Natural killer cell treated with Interleukin-12 subunit alpha and Interleukin-12 subunit beta and Interleukin-15 and Interleukin-18, amount 100 ng/mL, for 72 hours (primary cell): ENCODE data around the gene HOXA1. TPM values are rescaled to one million over a fixed set of nuclear protein-coding genes. Genes with fewer than 3 reads are reported as not detected.

Source experiments
- ATAC-seq, 2 donors: fragments of 150-1000 bp; cut with Tn5 transposase in 1 of 2; sonication (Bioruptor Pico), chemical (Tn5 transposase) in 1 of 2; 2 replicates each; pipeline ENCODE4 v1.10.0; 2021
- DNase-seq: peaks from one replicate; pipeline ENCODE4 v3.0.0; 2022; ENCODE audit warnings: low spot score
- H3K27ac Mint-ChIP-seq, 2 donors: 1 replicate in 1 of 2; 2 replicates in 1 of 2; pipeline ENCODE4 v1.8.0; 2022; ENCODE audit warnings: mixed read lengths in 2 of 2, mild to moderate bottlenecking in 1 of 2, moderate library complexity in 1 of 2
- H3K27me3 Mint-ChIP-seq, 2 donors: 1 replicate in 1 of 2; 2 replicates in 1 of 2; pipeline ENCODE4 v1.8.0; 2022; ENCODE audit warnings: mixed read lengths in 2 of 2
- H3K36me3 Mint-ChIP-seq: one replicate; pipeline ENCODE4 v1.8.0; 2022; ENCODE audit warnings: mixed read lengths
- H3K4me1 Mint-ChIP-seq, 2 donors: 1 replicate in 1 of 2; 2 replicates in 1 of 2; pipeline ENCODE4 v1.8.0; 2022; ENCODE audit warnings: low read depth in 2 of 2, mixed read lengths in 2 of 2, mild to moderate bottlenecking in 1 of 2
- H3K4me3 Mint-ChIP-seq: one replicate; pipeline ENCODE4 v1.8.0; 2022; ENCODE audit warnings: mixed read lengths
- H3K9me3 Mint-ChIP-seq: 2 replicates; pipeline ENCODE4 v1.8.0; 2022; ENCODE audit warnings: mixed read lengths
- total RNA-seq, 2 donors: library from RNA; stranded (reverse); gene quantifications; one replicate each; pipeline ENCODE4 v1.2.3, GENCODE V29; 2022

HOXA1 gene
- total RNA-seq, 2 donors from 2014 or later: 0.36 to 0.78 TPM

- DNase-seq (no peak), ATAC-seq (no peak)
- H3K27me3 Mint-ChIP-seq: peaks cover 40 to 62% of the 10 kb centered on the region in 2 donors
- H3K4me3 Mint-ChIP-seq: no peak overlapping the region
- H3K9me3 Mint-ChIP-seq: no peaks in the 10 kb centered on the region
- H3K27ac Mint-ChIP-seq: no peak overlapping the region
- H3K36me3 Mint-ChIP-seq: peaks cover 20% of the 10 kb centered on the region
- peaks cover 28 to 40% of the 10 kb centered on the region in 2 donors for H3K4me1 Mint-ChIP-seq
Measured at GRCh38 chr7:27101171-27101956, 5.6 kb upstream of the HOXA1 start.

GRCh38 chr7:27100694-27101170 is 4.9 kb upstream of the HOXA1 start:
- ATAC-seq (no peak), DNase-seq (no peak)
- Mint-ChIP-seq H3K27ac (no peak overlapping the region), H3K36me3 (peaks cover 20% of the 10 kb centered on the region), H3K9me3 (no peaks in the 10 kb centered on the region), H3K4me1 (peaks cover 28 to 42% of the 10 kb centered on the region in 2 donors), H3K4me3 (no peak overlapping the region), H3K27me3 (peaks cover 40 to 62% of the 10 kb centered on the region in 2 donors)

GRCh38 chr7:27099453-27100370 is 3.9 kb upstream of the HOXA1 start:
- no peak for DNase-seq
- H3K36me3 Mint-ChIP-seq: peaks cover 20% of the 10 kb centered on the region
- no peak overlapping the region for H3K27ac Mint-ChIP-seq
- peaks cover 35 to 52% of the 10 kb centered on the region in 2 donors for H3K4me1 Mint-ChIP-seq
- H3K27me3 Mint-ChIP-seq: peaks cover 46 to 55% of the 10 kb centered on the region in 2 donors
- ATAC-seq: no peak
- no peak overlapping the region for H3K4me3 Mint-ChIP-seq
- no peaks in the 10 kb centered on the region for H3K9me3 Mint-ChIP-seq

- H3K4me1 Mint-ChIP-seq: peaks cover 35 to 55% of the 10 kb centered on the region in 2 donors
- H3K36me3 Mint-ChIP-seq: peaks cover 20% of the 10 kb centered on the region
- H3K9me3 Mint-ChIP-seq: no peaks in the 10 kb centered on the region
- H3K27ac Mint-ChIP-seq: no peak overlapping the region
- ATAC-seq: no peak
- H3K27me3 Mint-ChIP-seq: peaks cover 44 to 53% of the 10 kb centered on the region in 2 donors
- peak overlapping the region; percentile 87 for H3K4me3 Mint-ChIP-seq
- DNase-seq: no peak
Measured at GRCh38 chr7:27098578-27099451, 3.0 kb upstream of the HOXA1 start.

- Mint-ChIP-seq H3K9me3 (no peaks in the 10 kb centered on the region), H3K4me3 (peak overlapping the region; percentile 87), H3K27ac (peak overlapping the region in 1 of 2 donors; percentile 84), H3K27me3 (peaks cover 38 to 52% of the 10 kb centered on the region in 2 donors), H3K36me3 (peaks cover 20% of the 10 kb centered on the region), H3K4me1 (peaks cover 33 to 55% of the 10 kb centered on the region in 2 donors)
- DNase-seq: no peak
- no peak for ATAC-seq
Measured at GRCh38 chr7:27097686-27098577, 2.1 kb upstream of the HOXA1 start.

GRCh38 chr7:27096768-27097514 is 1.1 kb upstream of the HOXA1 start:
- peak overlapping the region in 1 of 2 donors; percentile 84 for H3K27ac Mint-ChIP-seq
- peaks cover 20% of the 10 kb centered on the region for H3K36me3 Mint-ChIP-seq
- no peaks in the 10 kb centered on the region for H3K9me3 Mint-ChIP-seq
- ATAC-seq (peak; percentile 30 to 43), DNase-seq (no peak)
- H3K4me3 Mint-ChIP-seq: peak overlapping the region; percentile 87
- peaks cover 39 to 50% of the 10 kb centered on the region in 2 donors for H3K27me3 Mint-ChIP-seq
- H3K4me1 Mint-ChIP-seq: peaks cover 28 to 54% of the 10 kb centered on the region in 2 donors

- Mint-ChIP-seq H3K9me3 (no peaks in the 10 kb centered on the region), H3K27me3 (peaks cover 46 to 53% of the 10 kb centered on the region in 2 donors), H3K27ac (peak overlapping the region; percentile 63 to 84), H3K4me3 (peak overlapping the region; percentile 87), H3K36me3 (peaks cover 9% of the 10 kb centered on the region), H3K4me1 (peaks cover 28 to 50% of the 10 kb centered on the region in 2 donors)
- ATAC-seq: peak; percentile 25 to 57
- DNase-seq: no peak
Measured at GRCh38 chr7:27095050-27095896, 527 bp downstream of the HOXA1 start.

- Mint-ChIP-seq H3K36me3 (peaks cover 2% of the 10 kb centered on the region), H3K9me3 (no peaks in the 10 kb centered on the region), H3K4me3 (peak overlapping the region; percentile 87), H3K27me3 (peaks cover 48 to 53% of the 10 kb centered on the region in 2 donors), H3K4me1 (peaks cover 28 to 46% of the 10 kb centered on the region in 2 donors), H3K27ac (no peak overlapping the region)
- ATAC-seq (no peak), DNase-seq (no peak)
Measured at GRCh38 chr7:27094304-27095049, 1.3 kb downstream of the HOXA1 start.

GRCh38 chr7:27093184-27093895 is 2.5 kb downstream of the HOXA1 start:
- no peaks in the 10 kb centered on the region for H3K9me3 Mint-ChIP-seq
- H3K4me3 Mint-ChIP-seq: no peak overlapping the region
- H3K27me3 Mint-ChIP-seq: peaks cover 50 to 56% of the 10 kb centered on the region in 2 donors
- ATAC-seq (no peak), DNase-seq (no peak)
- peaks cover 21 to 37% of the 10 kb centered on the region in 2 donors for H3K4me1 Mint-ChIP-seq
- no peaks in the 10 kb centered on the region for H3K36me3 Mint-ChIP-seq
- no peak overlapping the region for H3K27ac Mint-ChIP-seq

GRCh38 chr7:27092819-27093110 is 3.0 kb downstream of the HOXA1 start:
- Mint-ChIP-seq H3K4me1 (peaks cover 15 to 33% of the 10 kb centered on the region in 2 donors), H3K9me3 (no peaks in the 10 kb centered on the region), H3K27me3 (peaks cover 48 to 56% of the 10 kb centered on the region in 2 donors), H3K27ac (no peak overlapping the region), H3K36me3 (no peaks in the 10 kb centered on the region), H3K4me3 (no peak overlapping the region)
- ATAC-seq: no peak
- DNase-seq: no peak
